Progenitor cell of endocrine pancreas (in vitro differentiated cells): ENCODE results near the gene HBB. TPM values are rescaled to one million over a fixed set of nuclear protein-coding genes. Genes with fewer than 3 reads are reported as not detected.

Experiments
- DNase-seq: peaks from one replicate; pipeline ENCODE4 v3.0.0; 2021; ENCODE audit warnings: low spot score; ENCODE audit not compliant: unreplicated experiment
- H3K27ac Mint-ChIP-seq: 2 replicates; pipeline ENCODE4 v1.8.0; 2021; ENCODE audit warnings: mild to moderate bottlenecking, moderate library complexity, mixed read lengths
- H3K27me3 Mint-ChIP-seq: 2 replicates; pipeline ENCODE4 v1.8.0; 2021; ENCODE audit warnings: mixed read lengths
- H3K36me3 Mint-ChIP-seq: 2 replicates; pipeline ENCODE4 v1.8.0; 2022; ENCODE audit warnings: mixed read lengths; ENCODE audit not compliant: insufficient read depth
- H3K4me1 Mint-ChIP-seq: 2 replicates; pipeline ENCODE4 v1.8.0; 2021; ENCODE audit warnings: low read depth, mixed read lengths
- H3K4me3 Mint-ChIP-seq: 2 replicates; pipeline ENCODE4 v1.8.0; 2021; ENCODE audit warnings: low read depth, mild to moderate bottlenecking, moderate library complexity, mixed read lengths
- H3K9me3 Mint-ChIP-seq: 2 replicates; pipeline ENCODE4 v1.8.0; 2021; ENCODE audit warnings: low read depth, mixed read lengths
- CTCF ChIP-seq: fragments of 200-600 bp; sonication (generic); IDR thresholded peaks from one replicate; pipeline ENCODE4 v1.5.0; 2021; ENCODE audit warnings: antibody characterized with exemption, mild to moderate bottlenecking; ENCODE audit not compliant: unreplicated experiment
- total RNA-seq: library from RNA; stranded (reverse); gene quantifications from 2 replicates; pipeline ENCODE4 v1.2.1, GENCODE V29; 2021

The HBB gene
- total RNA-seq, 1 donor from 2014 or later = not detected

GRCh38 chr11:5198285-5198684 is 28.6 kb downstream of the HBB start:
- Mint-ChIP-seq H3K36me3 (no peaks in the 10 kb centered on the region), H3K9me3 (no peaks in the 10 kb centered on the region), H3K27ac (no peak overlapping the region), H3K4me1 (no peaks in the 10 kb centered on the region), H3K4me3 (no peak overlapping the region), H3K27me3 (no peaks in the 10 kb centered on the region)
- TF ChIP-seq CTCF = no peak
- DNase-seq = no peak

- Mint-ChIP-seq H3K27ac (no peak overlapping the region), H3K4me1 (no peaks in the 10 kb centered on the region), H3K27me3 (no peaks in the 10 kb centered on the region), H3K4me3 (no peak overlapping the region), H3K9me3 (peaks cover 6% of the 10 kb centered on the region), H3K36me3 (no peaks in the 10 kb centered on the region)
- no peak for TF ChIP-seq CTCF
- no peak for DNase-seq
Measured at GRCh38 chr11:5197536-5197935, 29.3 kb downstream of the HBB start.

GRCh38 chr11:5196731-5197130 is 30.1 kb downstream of the HBB start:
- H3K9me3 Mint-ChIP-seq = peaks cover 8% of the 10 kb centered on the region
- no peak overlapping the region for H3K4me3 Mint-ChIP-seq
- H3K27ac Mint-ChIP-seq = no peak overlapping the region
- no peaks in the 10 kb centered on the region for H3K4me1 Mint-ChIP-seq
- no peak for TF ChIP-seq CTCF
- no peaks in the 10 kb centered on the region for H3K36me3 Mint-ChIP-seq
- H3K27me3 Mint-ChIP-seq = no peaks in the 10 kb centered on the region
- no peak for DNase-seq

GRCh38 chr11:5196067-5196466 is 30.8 kb downstream of the HBB start:
- Mint-ChIP-seq H3K27ac (no peak overlapping the region), H3K9me3 (peaks cover 12% of the 10 kb centered on the region), H3K4me1 (no peaks in the 10 kb centered on the region), H3K36me3 (no peaks in the 10 kb centered on the region), H3K4me3 (no peak overlapping the region), H3K27me3 (no peaks in the 10 kb centered on the region)
- DNase-seq = no peak
- no peak for TF ChIP-seq CTCF

GRCh38 chr11:5192738-5193137 is 34.1 kb downstream of the HBB start:
- Mint-ChIP-seq H3K27me3 (no peaks in the 10 kb centered on the region), H3K9me3 (peaks cover 16% of the 10 kb centered on the region), H3K27ac (no peak overlapping the region), H3K4me3 (no peak overlapping the region), H3K4me1 (no peaks in the 10 kb centered on the region), H3K36me3 (no peaks in the 10 kb centered on the region)
- no peak for TF ChIP-seq CTCF
- no peak for DNase-seq
